Trophoblast cell (in vitro differentiated cells and primary cell): ENCODE results near the gene PHF12.

Source experiments
- DNase-seq, 2 donors: peaks; one replicate each; pipeline ENCODE4 v3.0.0-alpha.2; 2016
- H2AFZ ChIP-seq: 2 replicates; pipeline ENCODE4 v1.6.1; 2013; ENCODE audit warnings: low read length, moderate library complexity, mild to moderate bottlenecking; ENCODE audit not compliant: insufficient read depth, poor library complexity
- H2AK5ac ChIP-seq: 2 replicates; pipeline ENCODE4 v1.6.1; 2013; ENCODE audit warnings: mild to moderate bottlenecking, low read length
- H2BK120ac ChIP-seq: 2 replicates; pipeline ENCODE4 v1.6.1; 2013; ENCODE audit warnings: low read length, mild to moderate bottlenecking, moderate library complexity; ENCODE audit not compliant: insufficient read depth, poor library complexity
- H2BK12ac ChIP-seq: 2 replicates; pipeline ENCODE4 v1.6.1; 2013; ENCODE audit warnings: mild to moderate bottlenecking, low read length, moderate library complexity
- H2BK5ac ChIP-seq: 2 replicates; pipeline ENCODE4 v1.6.1; 2013; ENCODE audit warnings: low read length, low read depth, moderate library complexity, mild to moderate bottlenecking; ENCODE audit not compliant: poor library complexity
- H3K14ac ChIP-seq: 2 replicates; pipeline ENCODE4 v1.6.1; 2013; ENCODE audit warnings: mild to moderate bottlenecking, low read length
- H3K18ac ChIP-seq: 2 replicates; pipeline ENCODE4 v1.6.1; 2013; ENCODE audit warnings: mild to moderate bottlenecking, low read length
- H3K23ac ChIP-seq: 2 replicates; pipeline ENCODE4 v1.6.1; 2013; ENCODE audit warnings: low read length
- H3K27ac ChIP-seq: 2 replicates; pipeline ENCODE4 v1.5.1; 2013; ENCODE audit warnings: low read depth, mild to moderate bottlenecking, inconsistent platforms, low read length, moderate library complexity
- H3K27me3 ChIP-seq: 2 replicates; pipeline ENCODE4 v1.6.1; 2013; ENCODE audit warnings: inconsistent platforms, mild to moderate bottlenecking, low read length, moderate library complexity; ENCODE audit not compliant: insufficient read depth
- H3K36me3 ChIP-seq, 2 experiments: 1 replicate in 1 of 2; 2 replicates in 1 of 2; pipeline ENCODE4 v1.6.1; 2013; ENCODE audit warnings: low read length in 2 of 2, mild to moderate bottlenecking in 2 of 2, moderate library complexity in 1 of 2; ENCODE audit not compliant: insufficient read depth in 2 of 2, control insufficient read depth in 1 of 2
- H3K4ac ChIP-seq: 2 replicates; pipeline ENCODE4 v1.6.1; 2013; ENCODE audit warnings: low read depth, mild to moderate bottlenecking, low read length, moderate library complexity
- H3K4me1 ChIP-seq, 2 experiments: 1 replicate in 1 of 2; 2 replicates in 1 of 2; pipeline ENCODE4 v1.6.1; 2013; ENCODE audit warnings: low read length in 2 of 2, mild to moderate bottlenecking in 2 of 2, moderate library complexity in 1 of 2; ENCODE audit not compliant: insufficient read depth in 2 of 2, control insufficient read depth in 1 of 2
- H3K4me2 ChIP-seq: 2 replicates; pipeline ENCODE4 v1.6.1; 2013; ENCODE audit warnings: inconsistent platforms, mild to moderate bottlenecking, low read length, moderate library complexity
- H3K4me3 ChIP-seq: 2 replicates; pipeline ENCODE4 v1.5.1; 2013; ENCODE audit warnings: mild to moderate bottlenecking, low read depth, low read length, inconsistent platforms
- H3K79me1 ChIP-seq: one replicate; pipeline ENCODE4 v1.6.1; 2013; ENCODE audit warnings: low read length
- H3K79me2 ChIP-seq: 2 replicates; pipeline ENCODE4 v1.6.1; 2013; ENCODE audit warnings: low read length, mild to moderate bottlenecking; ENCODE audit not compliant: control insufficient read depth, insufficient read depth, poor library complexity
- H3K9ac ChIP-seq: 2 replicates; pipeline ENCODE4 v1.6.1; 2013; ENCODE audit warnings: mild to moderate bottlenecking, low read length
- H3K9me3 ChIP-seq: 2 replicates; pipeline ENCODE4 v1.6.1; 2013; ENCODE audit warnings: low read depth, mild to moderate bottlenecking, control low read depth, inconsistent platforms, low read length; ENCODE audit not compliant: insufficient read depth
- H4K12ac ChIP-seq: 2 replicates; pipeline ENCODE4 v1.6.1; 2013; ENCODE audit warnings: low read depth, mild to moderate bottlenecking, low read length, moderate library complexity
- H4K8ac ChIP-seq: 2 replicates; pipeline ENCODE4 v1.6.1; 2013; ENCODE audit warnings: low read depth, mild to moderate bottlenecking, low read length, moderate library complexity
- H4K91ac ChIP-seq: one replicate; pipeline ENCODE4 v1.6.1; 2013; ENCODE audit warnings: low read depth, mild to moderate bottlenecking, low read length, moderate library complexity
- WGBS: extraction: QIAGEN DNeasy Blood & Tissue Kit; methylation state at CpG from one replicate; pipeline ENCODE4 v1.1.7; 2013; ENCODE audit warnings: missing lambda C conversion rate; ENCODE audit not compliant: insufficient read length, insufficient coverage; ENCODE audit errors: extremely low coverage; 5-methylcytosine and 5-hydroxymethylcytosine counted together

Gene PHF12

DNA sequence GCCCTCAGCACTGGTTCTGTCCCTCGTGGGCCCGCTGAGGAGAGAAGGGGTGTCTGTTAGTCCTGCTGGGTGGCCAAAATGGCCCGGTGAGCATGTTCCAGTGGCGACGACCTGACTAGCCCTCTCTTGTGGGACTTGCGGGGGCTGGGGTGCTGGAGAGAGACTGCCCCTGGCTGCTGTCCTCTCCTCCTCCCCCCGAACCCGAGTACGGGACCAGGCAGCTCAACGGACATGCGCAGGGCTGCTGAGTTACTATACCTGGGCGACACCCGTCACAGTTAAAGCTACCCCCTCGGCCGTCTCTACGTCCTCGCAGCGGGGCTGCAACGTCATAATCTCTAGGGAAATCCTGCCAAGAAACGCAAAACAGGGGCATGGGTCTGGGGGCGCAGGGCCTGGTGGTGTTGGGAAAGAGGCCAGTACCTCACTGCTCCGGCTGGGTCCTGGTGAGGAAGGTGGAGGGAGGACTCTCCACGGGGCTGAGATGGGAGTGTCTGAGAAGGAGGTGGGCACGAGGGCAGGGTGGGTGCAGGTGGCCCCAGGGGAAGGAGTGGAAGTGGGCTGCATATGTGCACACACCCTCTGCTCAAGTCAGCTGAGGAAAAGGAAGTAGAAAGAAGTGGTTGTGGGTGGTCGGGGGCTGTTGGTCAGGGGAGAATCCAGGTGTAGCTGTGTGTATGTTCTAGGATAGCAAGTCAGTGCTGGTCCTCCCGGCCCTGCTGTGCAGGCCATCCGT lies 67.2 kb downstream of the PHF12 start:
- Histone ChIP-seq H3K18ac (no peak overlapping the region), H3K4ac (no peak overlapping the region), H3K27me3 (no peaks in the 10 kb centered on the region), H4K8ac (no peak overlapping the region), H2BK120ac (no peak overlapping the region), H2AFZ (no peak overlapping the region), H3K9me3 (peaks cover 5% of the 10 kb centered on the region), H3K4me3 (no peak overlapping the region), H3K14ac (no peak overlapping the region), H4K91ac (no peak overlapping the region), H3K4me2 (no peak overlapping the region), H2AK5ac (no peak overlapping the region), H4K12ac (no peak overlapping the region), H3K79me1 (no peaks in the 10 kb centered on the region), H2BK5ac (no peak overlapping the region), H3K4me1 (no peaks in the 10 kb centered on the region), H3K9ac (no peak overlapping the region), H3K27ac (no peak overlapping the region), H3K23ac (no peak overlapping the region), H2BK12ac (no peak overlapping the region), H3K79me2 (no peaks in the 10 kb centered on the region), H3K36me3 (peaks cover 47 to 56% of the 10 kb centered on the region in 2 experiments)
- WGBS = no CpG with 5 or more reads among the region's 27 CpGs
- no peak for DNase-seq

DNA sequence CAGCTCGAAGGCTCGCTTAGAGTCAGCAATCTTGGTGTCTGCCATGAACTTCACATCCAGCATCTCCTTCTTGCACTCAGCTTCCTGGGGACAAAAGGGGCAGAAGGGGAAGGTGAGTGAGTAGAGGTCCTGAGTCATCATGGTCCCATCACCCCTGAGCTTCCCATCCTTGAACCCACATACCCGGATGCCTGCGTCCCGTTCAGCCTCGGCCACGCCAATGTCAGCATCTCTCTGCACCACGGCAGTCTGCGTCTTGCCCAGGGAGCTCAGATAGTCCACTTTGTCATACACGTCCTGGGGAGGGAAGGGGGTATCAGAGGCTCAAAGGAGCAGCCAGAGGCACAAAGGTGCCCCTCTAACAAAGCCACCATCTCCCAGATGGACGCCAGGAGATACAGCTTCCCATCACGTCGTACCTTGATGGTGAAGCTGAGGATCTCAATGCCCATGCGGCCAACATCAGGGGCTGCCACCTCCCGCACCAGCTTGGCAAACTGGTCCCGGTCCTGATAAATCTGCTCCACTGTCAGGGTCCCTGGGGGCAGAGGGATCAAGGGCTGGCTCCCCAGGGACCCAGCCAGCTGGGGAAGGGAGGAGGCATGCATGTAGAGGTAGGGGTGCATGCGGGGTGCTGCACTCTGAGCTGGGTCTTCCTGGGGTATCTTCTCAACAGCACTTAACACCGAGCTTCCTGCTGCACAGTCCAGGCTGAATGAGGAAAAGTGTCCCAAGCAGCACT lies 69.0 kb downstream of the PHF12 start:
- Histone ChIP-seq H3K23ac (no peak overlapping the region), H3K4me3 (no peak overlapping the region), H4K12ac (no peak overlapping the region), H3K4ac (no peak overlapping the region), H4K91ac (no peak overlapping the region), H3K4me2 (no peak overlapping the region), H3K79me2 (no peaks in the 10 kb centered on the region), H3K9ac (no peak overlapping the region), H3K27ac (no peak overlapping the region), H2BK120ac (no peak overlapping the region), H3K36me3 (peaks cover 47 to 56% of the 10 kb centered on the region in 2 experiments), H3K18ac (no peak overlapping the region), H2AK5ac (no peak overlapping the region), H3K9me3 (peaks cover 5% of the 10 kb centered on the region), H3K79me1 (no peaks in the 10 kb centered on the region), H2BK5ac (no peak overlapping the region), H2AFZ (no peak overlapping the region), H3K4me1 (no peaks in the 10 kb centered on the region), H4K8ac (no peak overlapping the region), H3K27me3 (no peaks in the 10 kb centered on the region), H3K14ac (no peak overlapping the region), H2BK12ac (no peak overlapping the region)
- DNase-seq = no peak
- WGBS = no CpG with 5 or more reads among the region's 18 CpGs

DNA sequence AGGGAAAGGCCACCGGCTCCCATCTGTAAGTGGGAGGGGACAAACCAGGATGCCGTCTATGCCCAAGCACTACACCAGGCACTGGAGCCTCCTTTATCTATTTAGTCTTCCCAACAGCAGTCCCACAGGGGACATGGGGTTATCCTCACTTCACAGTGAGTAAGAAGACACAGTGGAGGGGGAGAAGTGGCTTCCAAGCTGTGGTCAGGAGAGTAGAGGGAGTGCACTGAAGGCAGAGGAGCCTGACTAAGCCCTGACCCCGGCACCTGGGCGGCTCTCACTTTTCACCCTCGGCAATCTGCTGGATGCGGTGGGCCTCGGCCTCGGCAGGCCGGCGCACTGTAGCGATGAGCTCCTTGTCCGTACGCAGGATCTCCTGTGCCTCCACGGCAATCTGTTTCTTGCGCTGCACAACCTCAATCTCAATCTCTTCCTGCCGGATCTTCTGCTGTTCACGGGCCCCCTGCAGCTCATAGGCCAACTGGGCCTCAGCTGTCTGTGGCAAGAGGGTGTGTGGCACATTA lies 69.7 kb downstream of the PHF12 start:
- Histone ChIP-seq H3K4ac (no peak overlapping the region), H3K27ac (no peak overlapping the region), H2AK5ac (no peak overlapping the region), H3K36me3 (peaks cover 47 to 56% of the 10 kb centered on the region in 2 experiments), H3K9me3 (peaks cover 5% of the 10 kb centered on the region), H3K4me2 (no peak overlapping the region), H2BK120ac (no peak overlapping the region), H2AFZ (no peak overlapping the region), H3K79me2 (no peaks in the 10 kb centered on the region), H3K27me3 (no peaks in the 10 kb centered on the region), H3K9ac (no peak overlapping the region), H2BK12ac (no peak overlapping the region), H4K12ac (no peak overlapping the region), H3K4me3 (no peak overlapping the region), H3K14ac (no peak overlapping the region), H3K4me1 (no peaks in the 10 kb centered on the region), H3K18ac (no peak overlapping the region), H3K79me1 (no peaks in the 10 kb centered on the region), H2BK5ac (no peak overlapping the region), H4K91ac (no peak overlapping the region), H4K8ac (no peak overlapping the region), H3K23ac (no peak overlapping the region)
- WGBS = no CpG with 5 or more reads among the region's 17 CpGs
- DNase-seq = no peak

DNA sequence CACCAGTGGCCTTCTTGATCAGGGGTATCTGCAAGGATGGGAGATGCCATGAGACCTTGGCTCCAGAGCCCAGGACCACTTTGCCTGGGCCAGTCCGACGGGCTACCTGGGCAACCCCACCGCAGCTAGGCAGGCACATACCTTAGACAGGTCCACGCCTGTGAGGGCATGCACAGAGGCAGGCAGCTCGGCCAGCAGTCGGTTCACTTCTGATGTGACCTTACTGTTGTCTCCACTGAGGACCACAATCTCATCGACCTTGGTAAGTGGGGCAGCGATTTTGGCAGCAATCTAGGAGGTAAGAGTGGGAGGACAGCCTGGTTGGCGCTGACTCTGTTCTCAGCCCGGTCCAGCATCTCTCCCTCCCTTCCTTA lies 70.8 kb downstream of the PHF12 start:
- Histone ChIP-seq H3K4me2 (no peak overlapping the region), H4K12ac (no peak overlapping the region), H3K79me2 (no peaks in the 10 kb centered on the region), H2BK12ac (no peak overlapping the region), H3K27me3 (no peaks in the 10 kb centered on the region), H2AFZ (no peak overlapping the region), H2BK120ac (no peak overlapping the region), H3K79me1 (no peaks in the 10 kb centered on the region), H3K27ac (no peak overlapping the region), H4K91ac (no peak overlapping the region), H3K18ac (no peak overlapping the region), H4K8ac (no peak overlapping the region), H3K9me3 (peaks cover 5% of the 10 kb centered on the region), H3K23ac (no peak overlapping the region), H2AK5ac (no peak overlapping the region), H3K4me3 (no peak overlapping the region), H3K14ac (no peak overlapping the region), H3K4ac (no peak overlapping the region), H3K36me3 (peaks cover 45 to 54% of the 10 kb centered on the region in 2 experiments), H2BK5ac (no peak overlapping the region), H3K9ac (no peak overlapping the region), H3K4me1 (no peaks in the 10 kb centered on the region)
- DNase-seq = no peak
- WGBS = no CpG with 5 or more reads among the region's 10 CpGs
